T-cell (primary cell): ENCODE data around the gene TBC1D22A. TPM values are rescaled to one million over a fixed set of nuclear protein-coding genes. Genes with fewer than 3 reads are reported as not detected.

ENCODE experiments used
- ATAC-seq, 4 experiments: fragments of 200-7000 bp in 3 of 4; fragments of 150-1000 bp in 1 of 4; cut with Tn5 transposase; replicated peaks in 1 of 4; 1 replicate in 3 of 4; 2 replicates in 1 of 4; pipeline ENCODE4 v1.10.0; 2021; ENCODE audit warnings: moderate library complexity in 3 of 4, mild to moderate bottlenecking in 2 of 4, moderate number of reproducible peaks in 1 of 4
- CTCF ChIA-PET, 2 donors: fragments of 300-600 bp; sonication (Branson Sonifier 250); formaldehyde crosslinking; loops; one replicate each; lab custom pipeline; 2022; ENCODE audit warnings: antibody characterized with exemption in 2 of 2; lab: Charles Lee
- POLR2A ChIA-PET, 2 donors: fragments of 300-600 bp; sonication (Branson Sonifier 250); formaldehyde crosslinking; loops; one replicate each; lab custom pipeline; 2022; ENCODE audit warnings: antibody characterized with exemption in 2 of 2; lab: Charles Lee
- DNase-seq, 35 experiments: peaks; one replicate each; pipeline versions ENCODE4 v3.0.0 to v3.0.0-alpha.2; 2013 to 2023
- H3K27ac ChIP-seq: one replicate; pipeline ENCODE4 v1.5.1; 2013; ENCODE audit warnings: low read length
- H3K27me3 ChIP-seq, 2 experiments: replicated peaks in 1 of 2; 1 replicate in 1 of 2; 2 replicates in 1 of 2; pipeline versions ENCODE4 v1.6.1 to v1.7.0; 2013; ENCODE audit warnings: low read length in 1 of 2, mixed read lengths in 1 of 2; ENCODE audit not compliant: control insufficient read depth in 2 of 2, insufficient read depth in 2 of 2; ENCODE audit errors: extremely low read depth in 1 of 2
- H3K36me3 ChIP-seq, 2 donors: 1 replicate in 1 of 2; 2 replicates in 1 of 2; pipeline versions ENCODE4 v1.6.1 to v1.7.0; 2013; ENCODE audit warnings: low read length in 1 of 2; ENCODE audit not compliant: control insufficient read depth in 2 of 2, insufficient read depth in 1 of 2; ENCODE audit errors: extremely low read depth in 1 of 2
- H3K4me1 ChIP-seq, 2 experiments: 1 replicate in 1 of 2; 2 replicates in 1 of 2; pipeline versions ENCODE4 v1.6.1 to v1.7.0; 2013; ENCODE audit warnings: low read length in 2 of 2, mixed read lengths in 1 of 2; ENCODE audit not compliant: insufficient read depth in 2 of 2, control insufficient read depth in 1 of 2; ENCODE audit errors: extremely low read depth in 1 of 2
- H3K4me3 ChIP-seq, 2 donors: 1 replicate in 1 of 2; 2 replicates in 1 of 2; pipeline versions ENCODE4 v1.5.1 to v1.7.0; 2013; ENCODE audit warnings: mild to moderate bottlenecking in 2 of 2, low read length in 1 of 2, moderate library complexity in 1 of 2; ENCODE audit not compliant: control insufficient read depth in 1 of 2; ENCODE audit errors: extremely low read depth in 1 of 2
- H3K9me3 ChIP-seq: 2 replicates; pipeline ENCODE4 v1.7.0; 2013
- H3K27ac Mint-ChIP-seq, 2 donors: one replicate each; pipeline ENCODE4 v1.8.0; 2020 to 2021; ENCODE audit warnings: mild to moderate bottlenecking in 2 of 2, mixed read lengths in 2 of 2
- H3K27me3 Mint-ChIP-seq, 2 donors: one replicate each; pipeline ENCODE4 v1.8.0; 2021 to 2022; ENCODE audit warnings: mixed read lengths in 2 of 2
- H3K36me3 Mint-ChIP-seq: one replicate; pipeline ENCODE4 v1.8.0; 2021; ENCODE audit warnings: mixed read lengths
- H3K4me1 Mint-ChIP-seq, 3 donors: one replicate each; pipeline ENCODE4 v1.8.0; 2020 to 2022; ENCODE audit warnings: mixed read lengths in 3 of 3, mild to moderate bottlenecking in 1 of 3
- H3K4me3 Mint-ChIP-seq, 3 donors: one replicate each; pipeline ENCODE4 v1.8.0; 2020 to 2022; ENCODE audit warnings: mild to moderate bottlenecking in 3 of 3, mixed read lengths in 3 of 3, moderate library complexity in 3 of 3
- H3K9me3 Mint-ChIP-seq, 3 donors: one replicate each; pipeline ENCODE4 v1.8.0; 2020 to 2022; ENCODE audit warnings: mixed read lengths in 3 of 3
- WGBS: methylation state at CpG from one replicate; pipeline ENCODE4 v1.1.5; 2013; ENCODE audit warnings: missing lambda C conversion rate; ENCODE audit not compliant: insufficient coverage; 5-methylcytosine and 5-hydroxymethylcytosine counted together
- total RNA-seq, 35 experiments: library from RNA in 6 of 35; stranded (reverse) in 6 of 35; fragments of 120-200 nt in 1 of 35; gene quantifications; one replicate each; pipeline versions ENCODE4 v1.2.1 to v1.2.4 and lab custom pipeline; 2013 to 2026

The TBC1D22A gene
- total RNA-seq, 5 donors from 2014 or later (not counting 1 experiment from before 2014, with no cell fraction given): 38.3 to 67.8 (median 57.7) TPM

DNA sequence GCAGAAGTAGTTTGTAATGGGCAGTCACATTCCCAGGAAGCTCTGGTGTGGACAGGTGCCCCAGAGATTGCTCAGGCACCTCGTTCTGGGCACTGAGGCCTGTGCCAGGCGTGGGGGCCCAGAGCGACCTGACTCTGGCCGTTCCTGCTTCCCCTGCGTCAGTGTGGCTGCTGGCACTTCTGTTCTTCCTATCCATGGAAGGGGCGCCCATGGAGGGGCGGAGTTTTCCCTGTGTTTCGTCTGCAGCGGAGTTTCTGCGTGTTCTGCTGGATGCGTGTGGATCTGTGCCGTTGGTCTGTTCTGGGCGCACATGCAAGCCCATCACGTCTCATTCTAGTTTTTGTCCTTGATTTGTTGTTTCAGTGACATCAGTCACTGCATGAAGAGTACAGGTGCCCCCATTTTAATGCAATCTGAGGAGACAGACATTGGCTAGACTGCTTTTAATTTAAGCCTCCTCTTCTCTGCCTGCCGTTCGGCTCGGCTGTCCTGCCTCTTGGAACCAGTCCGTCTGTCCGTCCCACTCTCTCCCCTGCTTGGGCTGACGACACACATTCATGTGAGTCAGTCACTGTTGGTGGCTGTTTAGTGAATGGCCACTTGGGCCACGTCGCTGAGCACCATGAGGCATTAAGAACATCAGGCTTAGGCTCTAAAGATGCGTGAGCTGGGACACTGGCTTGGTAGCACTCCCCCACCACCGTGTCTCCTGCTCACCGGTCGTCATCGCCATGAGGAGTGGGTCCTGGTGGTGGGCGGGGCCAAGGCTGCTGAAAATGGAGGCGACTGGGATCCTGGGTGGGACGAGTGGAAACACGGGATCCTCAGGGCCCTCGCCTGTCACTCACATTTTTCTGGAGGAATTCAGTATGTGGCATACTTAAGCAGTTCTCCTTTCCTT, 255.8 kb downstream of the TBC1D22A start:
- H3K27ac ChIP-seq: no peak overlapping the region
- H3K36me3 ChIP-seq: peaks cover 5 to 7% of the 10 kb centered on the region in 2 donors
- no peaks in the 10 kb centered on the region for H3K4me1 ChIP-seq
- ATAC-seq (no peak), DNase-seq (no peak)
- H3K9me3 ChIP-seq: no peaks in the 10 kb centered on the region
- CTCF ChIA-PET: no interaction called here
- Mint-ChIP-seq H3K27me3 (no peaks in the 10 kb centered on the region), H3K27ac (no peak overlapping the region), H3K9me3 (no peaks in the 10 kb centered on the region), H3K4me3 (no peak overlapping the region), H3K4me1 (peaks cover 14 to 41% (median 15%) of the 10 kb centered on the region in 3 donors), H3K36me3 (peaks cover 46% of the 10 kb centered on the region)
- POLR2A ChIA-PET: no interaction called here
- H3K27me3 ChIP-seq: no peaks in the 10 kb centered on the region
- 97% methylated on average over 26 of the region's 32 CpGs for WGBS
- H3K4me3 ChIP-seq: no peak overlapping the region

DNA sequence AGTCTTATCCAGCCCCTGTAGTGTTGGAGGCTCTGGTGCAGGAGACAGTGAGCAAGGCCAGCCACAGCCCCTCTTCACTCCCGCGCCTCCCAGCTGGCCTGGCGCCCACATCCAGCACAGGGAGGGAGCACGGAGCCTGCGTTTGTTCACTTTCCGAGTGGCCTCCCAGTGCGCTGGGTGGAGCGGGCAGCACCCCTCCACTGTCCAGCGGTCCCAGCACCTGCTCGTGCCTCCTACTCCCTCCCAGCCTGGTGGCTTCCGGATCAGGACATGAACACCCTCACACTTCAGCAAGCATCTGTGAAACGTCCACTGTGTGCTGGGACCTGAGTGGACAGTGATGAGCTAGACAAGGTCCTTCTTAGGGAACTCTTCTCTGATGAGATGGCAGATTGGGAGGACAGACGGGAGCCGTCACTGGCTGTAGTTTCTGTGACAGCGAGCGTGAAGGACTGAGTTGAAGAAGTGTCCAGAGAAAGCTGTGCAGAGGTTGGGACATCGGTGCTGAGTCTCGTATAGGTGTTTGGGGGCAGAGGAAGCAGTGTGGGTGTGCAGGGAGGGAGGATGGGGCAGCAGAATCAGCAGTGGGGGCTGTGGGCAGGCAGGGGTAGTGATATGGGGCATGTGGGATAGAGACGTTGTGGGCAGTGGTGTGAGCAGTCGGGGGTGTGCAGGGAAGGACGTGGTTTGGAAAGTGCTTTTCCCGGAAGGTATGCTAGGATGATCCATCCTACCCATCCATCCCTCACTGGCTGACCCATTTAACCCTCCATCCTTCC, 256.8 kb downstream of the TBC1D22A start:
- H3K36me3 ChIP-seq: peaks cover 5 to 7% of the 10 kb centered on the region in 2 donors
- Mint-ChIP-seq H3K4me3 (no peak overlapping the region), H3K27me3 (no peaks in the 10 kb centered on the region), H3K4me1 (peaks cover 16 to 44% (median 17%) of the 10 kb centered on the region in 3 donors), H3K9me3 (no peaks in the 10 kb centered on the region), H3K27ac (no peak overlapping the region), H3K36me3 (peaks cover 52% of the 10 kb centered on the region)
- no peaks in the 10 kb centered on the region for H3K9me3 ChIP-seq
- no peaks in the 10 kb centered on the region for H3K27me3 ChIP-seq
- no peak overlapping the region for H3K4me3 ChIP-seq
- DNase-seq (no peak), ATAC-seq (no peak)
- ChIA-PET POLR2A (no interaction called here), CTCF (no interaction called here)
- no peak overlapping the region for H3K27ac ChIP-seq
- H3K4me1 ChIP-seq: no peaks in the 10 kb centered on the region
- 95% methylated on average over 17 of the region's 22 CpGs for WGBS

GRCh38 chr22:47020166-47020565, 257.7 kb downstream of the TBC1D22A start:
- WGBS: 100% methylated on average over 5 of the region's 7 CpGs
- H3K27ac Mint-ChIP-seq: no peak overlapping the region
- no peak for DNase-seq
- no peaks in the 10 kb centered on the region for H3K27me3 Mint-ChIP-seq
- H3K4me3 Mint-ChIP-seq: no peak overlapping the region
- peaks cover 4 to 5% of the 10 kb centered on the region in 2 donors for H3K36me3 ChIP-seq
- peaks cover 16 to 41% (median 17%) of the 10 kb centered on the region in 3 donors for H3K4me1 Mint-ChIP-seq
- no peaks in the 10 kb centered on the region for H3K9me3 ChIP-seq
- ChIA-PET CTCF (no interaction called here), POLR2A (no interaction called here)
- no peaks in the 10 kb centered on the region for H3K9me3 Mint-ChIP-seq
- peaks cover 50% of the 10 kb centered on the region for H3K36me3 Mint-ChIP-seq
- no peaks in the 10 kb centered on the region for H3K4me1 ChIP-seq
- H3K4me3 ChIP-seq: no peak overlapping the region
- H3K27ac ChIP-seq: no peak overlapping the region
- no peak for ATAC-seq
- H3K27me3 ChIP-seq: no peaks in the 10 kb centered on the region

GRCh38 chr22:47021371-47022074, 259.1 kb downstream of the TBC1D22A start:
- H3K27ac ChIP-seq: no peak overlapping the region
- H3K36me3 ChIP-seq: peaks cover 4 to 5% of the 10 kb centered on the region in 2 donors
- 100% methylated on average over 1 of the region's 7 CpGs for WGBS
- ATAC-seq (no peak), DNase-seq (no peak)
- no peaks in the 10 kb centered on the region for H3K4me1 ChIP-seq
- ChIA-PET POLR2A (no interaction called here), CTCF (no interaction called here)
- Mint-ChIP-seq H3K27me3 (no peaks in the 10 kb centered on the region), H3K4me3 (no peak overlapping the region), H3K27ac (no peak overlapping the region), H3K36me3 (peaks cover 39% of the 10 kb centered on the region), H3K4me1 (peaks cover 14 to 41% (median 18%) of the 10 kb centered on the region in 3 donors), H3K9me3 (no peaks in the 10 kb centered on the region)
- H3K4me3 ChIP-seq: no peak overlapping the region
- no peaks in the 10 kb centered on the region for H3K27me3 ChIP-seq
- no peaks in the 10 kb centered on the region for H3K9me3 ChIP-seq

DNA sequence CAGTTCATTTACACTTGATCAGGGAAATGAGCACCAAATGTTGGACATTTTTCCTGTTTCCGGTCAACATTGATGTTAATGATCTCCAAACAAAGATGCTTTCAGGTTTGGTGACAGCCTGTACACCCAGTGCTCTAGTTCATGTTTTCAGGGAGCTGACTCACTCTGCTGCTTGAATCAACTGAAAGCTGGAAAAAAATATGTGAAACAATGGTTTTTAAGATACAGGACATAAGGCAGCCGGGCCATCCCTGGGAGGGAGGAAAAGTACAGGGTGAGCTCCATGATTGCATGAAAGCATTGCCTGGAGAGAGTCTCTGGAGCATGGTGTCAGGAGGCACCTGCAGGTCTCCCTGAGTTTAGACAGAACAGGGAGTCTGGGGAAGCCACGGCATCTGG, 259.6 kb downstream of the TBC1D22A start:
- H3K36me3 ChIP-seq: peaks cover 4 to 5% of the 10 kb centered on the region in 2 donors
- H3K4me3 ChIP-seq: no peak overlapping the region
- ATAC-seq (no peak), DNase-seq (no peak)
- Mint-ChIP-seq H3K4me3 (no peak overlapping the region), H3K4me1 (peaks cover 14 to 36% (median 17%) of the 10 kb centered on the region in 3 donors), H3K9me3 (no peaks in the 10 kb centered on the region), H3K27me3 (no peaks in the 10 kb centered on the region), H3K27ac (no peak overlapping the region), H3K36me3 (peaks cover 34% of the 10 kb centered on the region)
- CTCF ChIA-PET: no interaction called here
- POLR2A ChIA-PET: interaction anchor here in 1 of 2 donors (0.7 kb wide), 1 partner anchor 40 kb away, joined by 5 read pairs; no protein-coding TSS in a partner anchor
- 83% methylated on average over 2 of the region's 3 CpGs for WGBS
- no peak overlapping the region for H3K27ac ChIP-seq
- H3K4me1 ChIP-seq: no peaks in the 10 kb centered on the region
- H3K9me3 ChIP-seq: no peaks in the 10 kb centered on the region
- no peaks in the 10 kb centered on the region for H3K27me3 ChIP-seq

GRCh38 chr22:47022475-47022874, 260.0 kb downstream of the TBC1D22A start:
- no peak overlapping the region for H3K4me3 Mint-ChIP-seq
- Histone ChIP-seq H3K9me3 (no peaks in the 10 kb centered on the region), H3K36me3 (peaks cover under 1 to 5% of the 10 kb centered on the region in 2 donors), H3K4me1 (no peaks in the 10 kb centered on the region), H3K27me3 (no peaks in the 10 kb centered on the region), H3K27ac (no peak overlapping the region), H3K4me3 (no peak overlapping the region)
- H3K9me3 Mint-ChIP-seq: no peaks in the 10 kb centered on the region
- H3K27me3 Mint-ChIP-seq: no peaks in the 10 kb centered on the region
- POLR2A ChIA-PET: interaction anchor here in 1 of 2 donors (0.7 kb wide), 1 partner anchor 40 kb away, joined by 5 read pairs; no protein-coding TSS in a partner anchor
- WGBS: 80% methylated on average over 1 of the region's 7 CpGs
- CTCF ChIA-PET: no interaction called here
- peaks cover 14 to 33% (median 17%) of the 10 kb centered on the region in 3 donors for H3K4me1 Mint-ChIP-seq
- H3K36me3 Mint-ChIP-seq: peaks cover 33% of the 10 kb centered on the region
- ATAC-seq: peak in 1 of 4 experiments; percentile 38
- no peak for DNase-seq
- H3K27ac Mint-ChIP-seq: no peak overlapping the region
